GM12878 (cell line): ENCODE results near the gene ENAH. TPM values are rescaled to one million over a fixed set of nuclear protein-coding genes. Genes with fewer than 3 reads are reported as not detected.

Experiments
- ATAC-seq: fragments of 200-7000 bp; cut with Tn5 transposase; 3 replicates; pipeline ENCODE4 v1.9.1; 2020; ENCODE audit warnings: mild to moderate bottlenecking, moderate library complexity
- BruUV-seq: library from RNA; stranded (reverse); fragments of 400-500 nt; replicated peaks from 2 replicates; lab custom pipeline; 2021; lab: Mats Ljungman, UMichigan
- CTCF ChIA-PET: fragments of 300-600 bp; sonication (Branson Sonifier 250); formaldehyde crosslinking; extraction: SDS; loops from one replicate; lab custom pipeline; 2021; ENCODE audit warnings: inconsistent platforms; lab: Yijun Ruan, JAX
- POLR2A ChIA-PET: fragments of 350-600 bp; formaldehyde crosslinking; extraction: SDS; loops from one replicate; lab custom pipeline; 2021; ENCODE audit warnings: inconsistent platforms; lab: Charles Lee
- RAD21 ChIA-PET: fragments of 300-600 bp; sonication (Branson Sonifier 250); formaldehyde crosslinking; loops from one replicate; lab custom pipeline; 2023; ENCODE audit warnings: antibody characterized with exemption; ENCODE audit not compliant: unreplicated experiment; lab: Charles Lee
- SMC1A ChIA-PET: fragments of 300-600 bp; sonication (Branson Sonifier 250); formaldehyde crosslinking; loops from one replicate; lab custom pipeline; 2023; ENCODE audit not compliant: unreplicated experiment, uncharacterized antibody; lab: Charles Lee
- DNase-seq: peaks from one replicate; pipeline ENCODE4 v3.0.0-alpha.2; 2011; ENCODE audit warnings: low read depth, low spot score
- FAIRE-seq: peaks from 3 replicates; lab custom pipeline; 2011; peaks lifted over from hg19 to GRCh38; lab: Jason Lieb, UNC
- H2AFZ ChIP-seq: 2 replicates; pipeline ENCODE4 v1.6.0; 2011; ENCODE audit warnings: low read depth, low read length, control low read depth; ENCODE audit not compliant: control insufficient read depth
- H3K27ac ChIP-seq: 2 replicates; pipeline ENCODE4 v1.5.1; 2011; ENCODE audit warnings: control low read depth; ENCODE audit not compliant: control insufficient read depth, insufficient read depth
- H3K27me3 ChIP-seq, 2 experiments: replicated peaks in 1 of 2; 2 replicates each; pipeline versions ENCODE4 v1.6.0 to v1.6.1; 2011; ENCODE audit warnings: low read length in 1 of 2; ENCODE audit not compliant: control insufficient read depth in 2 of 2, insufficient read depth in 2 of 2
- H3K36me3 ChIP-seq, 2 experiments: 2 replicates each; pipeline ENCODE4 v1.5.1; 2011; ENCODE audit warnings: low read length in 1 of 2; ENCODE audit not compliant: control insufficient read depth in 2 of 2, insufficient read depth in 2 of 2
- H3K4me1 ChIP-seq: 2 replicates; pipeline ENCODE4 v1.6.1; 2011; ENCODE audit warnings: mild to moderate bottlenecking, low read length, moderate library complexity, mixed read lengths; ENCODE audit not compliant: control insufficient read depth, insufficient read depth
- H3K4me2 ChIP-seq: 2 replicates; pipeline ENCODE4 v1.6.0; 2011; ENCODE audit warnings: control low read depth; ENCODE audit not compliant: control insufficient read depth, insufficient read depth
- H3K4me3 ChIP-seq: fragments of 200-600 bp; sonication (generic); 2 replicates; pipeline ENCODE4 v1.5.1; 2016
- H3K79me2 ChIP-seq: 2 replicates; pipeline ENCODE4 v1.6.0; 2011; ENCODE audit warnings: low read length; ENCODE audit not compliant: control insufficient read depth, insufficient read depth
- H3K9ac ChIP-seq: 2 replicates; pipeline ENCODE4 v1.8.0; 2011; ENCODE audit warnings: low read length, control low read depth, mixed read lengths; ENCODE audit not compliant: control insufficient read depth, insufficient read depth
- H3K9me3 ChIP-seq: replicated peaks from 3 replicates; pipeline ENCODE4 v1.5.1; 2011; ENCODE audit warnings: mild to moderate bottlenecking, low read length; ENCODE audit not compliant: control insufficient read depth, insufficient read depth
- H4K20me1 ChIP-seq: 2 replicates; pipeline ENCODE4 v1.6.0; 2011; ENCODE audit not compliant: control insufficient read depth, insufficient read depth
- CHD1 ChIP-seq: IDR thresholded peaks from 2 replicates; pipeline ENCODE4 v1.6.1; 2012; ENCODE audit warnings: low read depth, low read length, improper control_type of control experiment
- CHD2 ChIP-seq: IDR thresholded peaks from 2 replicates; pipeline ENCODE4 v1.6.1; 2011; ENCODE audit warnings: low read depth, low read length, improper control_type of control experiment, borderline replicate concordance
- CREM ChIP-seq: IDR thresholded peaks from 2 replicates; pipeline ENCODE4 v1.6.1; 2014; ENCODE audit warnings: antibody characterized with exemption, low read depth
- GABPA ChIP-seq: IDR thresholded peaks from 2 replicates; pipeline ENCODE4 v1.6.1; 2014; ENCODE audit warnings: antibody characterized with exemption, low read depth, mild to moderate bottlenecking, inconsistent platforms
- NR2C1 ChIP-seq: fragments of 450-650 bp; IDR thresholded peaks from 2 replicates; pipeline ENCODE4 v1.6.1; 2017; ENCODE audit warnings: antibody characterized with exemption, mild to moderate bottlenecking, moderate library complexity
- SMAD1 ChIP-seq: fragments of 450-650 bp; IDR thresholded peaks from 2 replicates; pipeline ENCODE4 v1.6.1; 2018; ENCODE audit warnings: mild to moderate bottlenecking, low read depth; ENCODE audit not compliant: partially characterized antibody
- SPI1 ChIP-seq: IDR thresholded peaks from 2 replicates; pipeline ENCODE4 v1.6.1; 2011; ENCODE audit warnings: low read depth, mild to moderate bottlenecking, low read length, moderate library complexity, borderline replicate concordance; ENCODE audit not compliant: insufficient read depth
- STAT3 ChIP-seq: IDR thresholded peaks from 2 replicates; pipeline ENCODE4 v1.6.1; 2011; ENCODE audit warnings: low read depth, low read length, improper control_type of control experiment
- TBL1XR1 ChIP-seq: IDR thresholded peaks from 2 replicates; pipeline ENCODE4 v1.6.1; 2012; ENCODE audit warnings: low read depth, low read length, improper control_type of control experiment
- YY1 ChIP-seq: IDR thresholded peaks from 2 replicates; pipeline ENCODE4 v1.6.1; 2011; ENCODE audit warnings: low read depth, mild to moderate bottlenecking, low read length
- ZNF622 ChIP-seq: fragments of 450-650 bp; IDR thresholded peaks from 2 replicates; pipeline ENCODE4 v1.6.1; 2017; ENCODE audit warnings: mild to moderate bottlenecking, inconsistent platforms
- WGBS: methylation state at CpG from one replicate; pipeline ENCODE4 v1.1.6; 2016; ENCODE audit warnings: low lambda C conversion rate; ENCODE audit not compliant: insufficient replicate concordance, insufficient coverage; ENCODE audit errors: missing lambda C conversion rate; 5-methylcytosine and 5-hydroxymethylcytosine counted together
- in situ Hi-C: fragments of 300-500 bp; cut with MboI; formaldehyde crosslinking; loops from 9 replicates; pipeline ENCODE4 v1.14.3; 2018; ENCODE audit warnings: mixed read lengths
- intact Hi-C: fragments of 100-400 bp; cut with micrococcal nuclease; formaldehyde crosslinking; loops from one replicate; pipeline ENCODE4 v1.14.2; 2022; ENCODE audit not compliant: unreplicated experiment
- polyA plus RNA-seq, 11 experiments: library from polyadenylated mRNA; depleted of rRNA in 4 of 11; unstranded in 6 of 11; stranded (reverse) in 5 of 11; fragments of >200 nt; fragmentation: Nextera tagmentation in 4 of 11; fragmentation: Illumina TruSeq in 1 of 11; extraction: Ambion mirVana in 4 of 11; extraction: Trizol in 1 of 11; gene quantifications; 1 replicate in 1 of 11; 2 replicates in 10 of 11; pipeline versions ENCODE4 v1.2.1 to v1.2.3, GENCODE V29; 2011 to 2016; ENCODE audit warnings: inconsistent platforms in 2 of 11, missing spikeins in 2 of 11, low read depth in 1 of 11
- total RNA-seq, 4 experiments: library from RNA; depleted of rRNA in 3 of 4; stranded (reverse); fragments of >200 nt in 3 of 4; fragmentation: Illumina TruSeq in 1 of 4; extraction: Trizol in 1 of 4; gene quantifications; 2 replicates each; pipeline versions ENCODE4 v1.2.1 to v1.2.3, GENCODE V29; 2013 to 2021
- TF ChIP-seq, protein P1 (sequence below): fragments of 450-650 bp; conservative IDR thresholded peaks from 2 replicates; pipeline ENCODE4 v1.6.1; 2017; ENCODE audit warnings: mild to moderate bottlenecking, moderate library complexity
- TF ChIP-seq, protein P2 (sequence below): fragments of 450-650 bp; formaldehyde crosslinking; IDR thresholded peaks from 2 replicates; pipeline ENCODE4 v1.4.0; 2022; ENCODE audit warnings: mild to moderate bottlenecking, moderate library complexity
- TF ChIP-seq, protein P3 (sequence below): IDR thresholded peaks from 2 replicates; pipeline ENCODE4 v1.6.1; 2011; ENCODE audit warnings: borderline replicate concordance, low read depth, mild to moderate bottlenecking, moderate library complexity, mixed read lengths, low read length; ENCODE audit not compliant: insufficient read depth; ENCODE audit errors: extremely low read length

Gene ENAH
- total and polyA plus RNA-seq, 10 of the 15 experiments (the other 5 are each of a cell fraction or from before 2014, with no cell fraction given): under 0.01 to 0.62 (median 0.06) TPM; not detected in 5

DNA sequence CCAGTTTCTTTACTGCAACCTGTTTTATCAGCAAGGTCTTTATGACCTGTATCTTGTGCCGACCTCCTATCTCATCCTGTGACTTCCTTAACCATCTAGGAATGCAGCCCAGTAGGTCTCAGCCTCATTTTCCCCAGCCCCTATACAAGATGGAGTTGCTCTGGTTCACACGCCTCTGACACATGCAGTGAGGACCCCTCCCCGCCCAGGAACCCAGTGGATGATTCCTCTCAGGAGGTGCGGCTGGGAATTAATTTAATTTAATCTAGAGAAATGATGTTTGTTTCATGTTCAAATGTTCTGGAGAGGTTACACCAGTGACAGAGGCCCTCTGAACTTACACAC, 186.1 kb downstream of the ENAH start:
- H3K4me3 ChIP-seq: peak overlapping the region; percentile 71; the same call in 1 of the 2 replicates
- POLR2A ChIA-PET: interaction anchor here (0.7 to 3.3 kb wide), 5 partner anchors 22 to 536 kb away, joined by 3 to 12 read pairs (median 5); partner anchors contain the start of gene PYCR2
- peaks cover 13% of the 10 kb centered on the region; the same call in 1 of the 2 replicates for H3K4me1 ChIP-seq
- H3K9ac ChIP-seq: peak overlapping the region; percentile 90
- intact Hi-C loops (loop anchor here (1.0 to 5.0 kb wide), 5 partner anchors 22 to 645 kb away; partner anchors contain the start of genes H3-3A, LBR and PYCR2), in situ Hi-C loops (no loop called here)
- H2AFZ ChIP-seq: peak overlapping the region; percentile 90
- RAD21 ChIA-PET: interaction anchor here (2.0 to 2.2 kb wide), 2 partner anchors 38 to 40 kb away, joined by 8 to 13 read pairs; partner anchors contain the start of gene LBR
- H3K4me2 ChIP-seq: peak overlapping the region; percentile 97
- no peaks in the 10 kb centered on the region for H4K20me1 ChIP-seq
- no peaks in the 10 kb centered on the region for H3K36me3 ChIP-seq
- H3K79me2 ChIP-seq: no peaks in the 10 kb centered on the region
- no peak for DNase-seq
- WGBS: 40% methylated on average over 4 of the region's 4 CpGs
- BruUV-seq: no TSS peak
- peak overlapping the region; percentile 96 for H3K27ac ChIP-seq
- FAIRE-seq: no peak
- CTCF ChIA-PET: interaction anchor here (1.6 to 2.9 kb wide), 5 partner anchors 8 to 312 kb away, joined by 6 to 16 read pairs (median 11); no protein-coding TSS in a partner anchor
- no peak; the same call in 2 of the 3 replicates for ATAC-seq
- no peaks in the 10 kb centered on the region for H3K9me3 ChIP-seq
- SMC1A ChIA-PET: interaction anchor here (1.1 to 2.1 kb wide), 3 partner anchors 22 to 147 kb away, joined by 5 to 14 read pairs (median 6); no protein-coding TSS in a partner anchor
- no peaks in the 10 kb centered on the region for H3K27me3 ChIP-seq
- TF ChIP-seq STAT3 (no peak), NR2C1 (peak; percentile 54; the same call in 1 of the 2 replicates), YY1 (peak; percentile 78; the same call in 1 of the 2 replicates), CHD2 (no peak), TBL1XR1 (no peak), SPI1 (no peak), CHD1 (no peak), CREM (no peak), ZNF622 (no peak), GABPA (no peak), SMAD1 (no peak)
- TF ChIP-seq, protein P1, sequence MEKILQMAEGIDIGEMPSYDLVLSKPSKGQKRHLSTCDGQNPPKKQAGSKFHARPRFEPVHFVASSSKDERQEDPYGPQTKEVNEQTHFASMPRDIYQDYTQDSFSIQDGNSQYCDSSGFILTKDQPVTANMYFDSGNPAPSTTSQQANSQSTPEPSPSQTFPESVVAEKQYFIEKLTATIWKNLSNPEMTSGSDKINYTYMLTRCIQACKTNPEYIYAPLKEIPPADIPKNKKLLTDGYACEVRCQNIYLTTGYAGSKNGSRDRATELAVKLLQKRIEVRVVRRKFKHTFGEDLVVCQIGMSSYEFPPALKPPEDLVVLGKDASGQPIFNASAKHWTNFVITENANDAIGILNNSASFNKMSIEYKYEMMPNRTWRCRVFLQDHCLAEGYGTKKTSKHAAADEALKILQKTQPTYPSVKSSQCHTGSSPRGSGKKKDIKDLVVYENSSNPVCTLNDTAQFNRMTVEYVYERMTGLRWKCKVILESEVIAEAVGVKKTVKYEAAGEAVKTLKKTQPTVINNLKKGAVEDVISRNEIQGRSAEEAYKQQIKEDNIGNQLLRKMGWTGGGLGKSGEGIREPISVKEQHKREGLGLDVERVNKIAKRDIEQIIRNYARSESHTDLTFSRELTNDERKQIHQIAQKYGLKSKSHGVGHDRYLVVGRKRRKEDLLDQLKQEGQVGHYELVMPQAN: no peak
- TF ChIP-seq, protein P2, sequence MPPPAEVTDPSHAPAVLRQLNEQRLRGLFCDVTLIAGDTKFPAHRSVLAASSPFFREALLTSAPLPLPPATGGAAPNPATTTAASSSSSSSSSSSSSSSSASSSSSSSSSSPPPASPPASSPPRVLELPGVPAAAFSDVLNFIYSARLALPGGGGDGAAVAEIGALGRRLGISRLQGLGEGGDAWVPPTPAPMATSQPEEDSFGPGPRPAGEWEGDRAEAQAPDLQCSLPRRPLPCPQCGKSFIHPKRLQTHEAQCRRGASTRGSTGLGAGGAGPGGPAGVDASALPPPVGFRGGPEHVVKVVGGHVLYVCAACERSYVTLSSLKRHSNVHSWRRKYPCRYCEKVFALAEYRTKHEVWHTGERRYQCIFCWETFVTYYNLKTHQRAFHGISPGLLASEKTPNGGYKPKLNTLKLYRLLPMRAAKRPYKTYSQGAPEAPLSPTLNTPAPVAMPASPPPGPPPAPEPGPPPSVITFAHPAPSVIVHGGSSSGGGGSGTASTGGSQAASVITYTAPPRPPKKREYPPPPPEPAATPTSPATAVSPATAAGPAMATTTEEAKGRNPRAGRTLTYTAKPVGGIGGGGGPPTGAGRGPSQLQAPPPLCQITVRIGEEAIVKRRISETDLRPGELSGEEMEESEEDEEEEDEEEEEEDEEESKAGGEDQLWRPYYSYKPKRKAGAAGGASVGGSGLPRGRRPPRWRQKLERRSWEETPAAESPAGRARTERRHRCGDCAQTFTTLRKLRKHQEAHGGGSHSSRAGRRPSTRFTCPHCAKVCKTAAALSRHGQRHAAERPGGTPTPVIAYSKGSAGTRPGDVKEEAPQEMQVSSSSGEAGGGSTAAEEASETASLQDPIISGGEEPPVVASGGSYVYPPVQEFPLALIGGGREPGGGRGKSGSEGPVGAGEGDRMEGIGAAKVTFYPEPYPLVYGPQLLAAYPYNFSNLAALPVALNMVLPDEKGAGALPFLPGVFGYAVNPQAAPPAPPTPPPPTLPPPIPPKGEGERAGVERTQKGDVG (CRISPR knock-in tag): peak; percentile 97
- TF ChIP-seq, protein P3, sequence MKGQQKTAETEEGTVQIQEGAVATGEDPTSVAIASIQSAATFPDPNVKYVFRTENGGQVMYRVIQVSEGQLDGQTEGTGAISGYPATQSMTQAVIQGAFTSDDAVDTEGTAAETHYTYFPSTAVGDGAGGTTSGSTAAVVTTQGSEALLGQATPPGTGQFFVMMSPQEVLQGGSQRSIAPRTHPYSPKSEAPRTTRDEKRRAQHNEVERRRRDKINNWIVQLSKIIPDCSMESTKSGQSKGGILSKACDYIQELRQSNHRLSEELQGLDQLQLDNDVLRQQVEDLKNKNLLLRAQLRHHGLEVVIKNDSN: no peak
